Measurements from ENCODE around the gene TRIM32. TPM values are rescaled to one million over a fixed set of nuclear protein-coding genes. Genes with fewer than 3 reads are reported as not detected.

The TRIM32 gene
- total and polyA plus RNA-seq, 12 donors: 3.5 to 40.1 (median 19.1) TPM

GRCh38 chr9:116703634-116704033 is 16.5 kb downstream of the TRIM32 start:
- DNase-seq: no peak
- peaks cover 0 to 12% of the 10 kb centered on the region in 2 donors for H3K4me1 ChIP-seq (replicated peaks in 1 of 2)
- peaks cover 0 to 12% of the 10 kb centered on the region in 2 donors for H3K36me3 ChIP-seq (replicated peaks in 1 of 2)
- H3K9me3 ChIP-seq (replicated peaks in 1 of 3): no peaks in the 10 kb centered on the region
- intact Hi-C loops (cut with DNase I): no loop called here
- no peak overlapping the region for H3K27ac ChIP-seq
- no peaks in the 10 kb centered on the region for H3K27me3 ChIP-seq
- H3K4me3 ChIP-seq: no peak overlapping the region
- TF ChIP-seq CTCF (IDR thresholded peaks at IDR 0.05) (no peak), POLR2A (IDR thresholded peaks at IDR 0.05) (no peak)
- 86 to 95% (median 89%) methylated on average over 3 of the region's 3 CpGs for WGBS, 4 donors

- no peak for DNase-seq
- Histone ChIP-seq H3K27me3 (no peaks in the 10 kb centered on the region), H3K4me1 (replicated peaks in 1 of 2) (peaks cover 0 to 12% of the 10 kb centered on the region in 2 donors), H3K9me3 (replicated peaks in 1 of 3) (no peaks in the 10 kb centered on the region), H3K4me3 (no peak overlapping the region), H3K36me3 (replicated peaks in 1 of 2) (peaks cover 0 to 4% of the 10 kb centered on the region in 2 donors), H3K27ac (no peak overlapping the region)
- no peak for TF ChIP-seq CTCF (IDR thresholded peaks at IDR 0.05)
- TF ChIP-seq POLR2A (IDR thresholded peaks at IDR 0.05): no peak
- intact Hi-C loops (cut with DNase I): no loop called here
Observed at GRCh38 chr9:116704470-116704869, 17.4 kb downstream of the TRIM32 start.

- Histone ChIP-seq H3K36me3 (replicated peaks in 1 of 2) (no peaks in the 10 kb centered on the region), H3K27ac (no peak overlapping the region), H3K4me1 (replicated peaks in 1 of 2) (peaks cover 0 to 12% of the 10 kb centered on the region in 2 donors), H3K4me3 (no peak overlapping the region), H3K27me3 (no peaks in the 10 kb centered on the region), H3K9me3 (replicated peaks in 1 of 3) (no peaks in the 10 kb centered on the region)
- intact Hi-C loops (cut with DNase I): no loop called here
- no peak for DNase-seq
- no peak for TF ChIP-seq CTCF (IDR thresholded peaks at IDR 0.05)
- TF ChIP-seq POLR2A (IDR thresholded peaks at IDR 0.05): no peak
- WGBS, 4 donors: 58 to 78% (median 75%) methylated on average over 1 of the region's 1 CpG
Observed at GRCh38 chr9:116705531-116705930, 18.4 kb downstream of the TRIM32 start.

GRCh38 chr9:116706310-116707290 is 19.5 kb downstream of the TRIM32 start:
- DNase-seq: no peak
- TF ChIP-seq CTCF (IDR thresholded peaks at IDR 0.05) (no peak), POLR2A (IDR thresholded peaks at IDR 0.05) (no peak)
- Histone ChIP-seq H3K27me3 (no peaks in the 10 kb centered on the region), H3K36me3 (replicated peaks in 1 of 2) (no peaks in the 10 kb centered on the region), H3K4me3 (no peak overlapping the region), H3K9me3 (replicated peaks in 1 of 3) (no peaks in the 10 kb centered on the region), H3K4me1 (replicated peaks in 1 of 2) (peaks cover 0 to 7% of the 10 kb centered on the region in 2 donors), H3K27ac (no peak overlapping the region)
- WGBS, 4 donors: 90 to 94% (median 93%) methylated on average over 8 of the region's 8 CpGs
- intact Hi-C loops (cut with DNase I): no loop called here

All from adrenal gland (tissue), 12 donors.